H9 (cell line): ENCODE data around the gene DDX27. TPM values are rescaled to one million over a fixed set of nuclear protein-coding genes. Genes with fewer than 3 reads are reported as not detected.
A peak's percentile ranks its signal among the peaks of the same experiment; 100 is the strongest.

ENCODE experiments used
- DNase-seq: peaks from one replicate; pipeline ENCODE4 v3.0.0-alpha.2; 2017
- H2AFZ ChIP-seq: one replicate; pipeline ENCODE4 v1.6.1; 2013; ENCODE audit warnings: mild to moderate bottlenecking, low read length, control low read depth, moderate library complexity
- H2AK5ac ChIP-seq: 2 replicates; pipeline ENCODE4 v1.6.1; 2013; ENCODE audit warnings: low read length, control low read depth, mixed read lengths; ENCODE audit not compliant: insufficient read length
- H2BK120ac ChIP-seq: one replicate; pipeline ENCODE4 v1.6.1; 2013; ENCODE audit warnings: low read depth, mild to moderate bottlenecking, low read length, control low read depth, inconsistent platforms; ENCODE audit not compliant: poor library complexity, severe bottlenecking
- H2BK12ac ChIP-seq: 2 replicates; pipeline ENCODE4 v1.6.1; 2013; ENCODE audit warnings: low read length, control low read depth, mixed read lengths, low read depth; ENCODE audit not compliant: insufficient read length
- H2BK15ac ChIP-seq: 2 replicates; pipeline ENCODE4 v1.6.1; 2013; ENCODE audit warnings: low read depth, low read length, control low read depth
- H2BK20ac ChIP-seq: one replicate; pipeline ENCODE4 v1.6.1; 2013; ENCODE audit warnings: low read depth, mild to moderate bottlenecking, low read length, control low read depth, inconsistent platforms; ENCODE audit not compliant: poor library complexity, severe bottlenecking
- H2BK5ac ChIP-seq: 2 replicates; pipeline ENCODE4 v1.6.1; 2013; ENCODE audit warnings: low read length, control low read depth, mixed read lengths; ENCODE audit not compliant: insufficient read length
- H3K14ac ChIP-seq: 2 replicates; pipeline ENCODE4 v1.6.1; 2013; ENCODE audit warnings: low read length, control low read depth; ENCODE audit not compliant: insufficient read depth
- H3K18ac ChIP-seq: 2 replicates; pipeline ENCODE4 v1.6.1; 2013; ENCODE audit warnings: low read depth, mild to moderate bottlenecking, mixed read lengths, low read length, control low read depth; ENCODE audit not compliant: insufficient read length
- H3K23ac ChIP-seq: 2 replicates; pipeline ENCODE4 v1.6.1; 2013; ENCODE audit warnings: low read length, control low read depth, mixed read lengths, low read depth; ENCODE audit not compliant: insufficient read length
- H3K23me2 ChIP-seq: 2 replicates; pipeline ENCODE4 v1.6.1; 2013; ENCODE audit warnings: low read depth, mild to moderate bottlenecking, mixed read lengths, low read length, control low read depth; ENCODE audit not compliant: insufficient read length, poor library complexity, severe bottlenecking
- H3K27ac ChIP-seq: 2 replicates; pipeline ENCODE4 v1.5.1; 2013; ENCODE audit warnings: low read length, control low read depth, mixed read lengths, low read depth; ENCODE audit not compliant: insufficient read length
- H3K27me3 ChIP-seq: 2 replicates; pipeline ENCODE4 v1.6.1; 2013; ENCODE audit warnings: low read length, control low read depth, inconsistent platforms; ENCODE audit not compliant: insufficient read depth
- H3K4ac ChIP-seq: 2 replicates; pipeline ENCODE4 v1.6.1; 2013; ENCODE audit warnings: low read depth, mild to moderate bottlenecking, control low read depth, inconsistent platforms, low read length, moderate library complexity
- H3K4me1 ChIP-seq: 2 replicates; pipeline ENCODE4 v1.6.1; 2013; ENCODE audit warnings: low read length, control low read depth, inconsistent platforms; ENCODE audit not compliant: insufficient read depth
- H3K4me2 ChIP-seq: 2 replicates; pipeline ENCODE4 v1.6.1; 2013; ENCODE audit warnings: low read length, control low read depth, mixed read lengths; ENCODE audit not compliant: insufficient read length, insufficient read depth
- H3K56ac ChIP-seq: 2 replicates; pipeline ENCODE4 v1.6.1; 2013; ENCODE audit warnings: low read depth, mild to moderate bottlenecking, mixed read lengths, low read length, control low read depth; ENCODE audit not compliant: insufficient read length
- H3K79me1 ChIP-seq: 2 replicates; pipeline ENCODE4 v1.6.1; 2013; ENCODE audit warnings: low read depth, mild to moderate bottlenecking, moderate library complexity, low read length, control low read depth, inconsistent platforms; ENCODE audit not compliant: insufficient read depth, poor library complexity, severe bottlenecking
- H3K79me2 ChIP-seq: 2 replicates; pipeline ENCODE4 v1.6.1; 2013; ENCODE audit warnings: low read length, control low read depth, inconsistent platforms; ENCODE audit not compliant: insufficient read depth
- H3K9ac ChIP-seq: 2 replicates; pipeline ENCODE4 v1.6.1; 2013; ENCODE audit warnings: low read length, control low read depth, mixed read lengths; ENCODE audit not compliant: insufficient read length; ENCODE audit errors: extremely low read depth
- H3K9me3 ChIP-seq: one replicate; pipeline ENCODE4 v1.6.1; 2013; ENCODE audit warnings: low read depth, low read length, inconsistent platforms; ENCODE audit not compliant: control insufficient read depth
- H3T11ph ChIP-seq: one replicate; pipeline ENCODE4 v1.6.1; 2013; ENCODE audit warnings: mild to moderate bottlenecking, low read length, control low read depth, inconsistent platforms
- H4K20me1 ChIP-seq: one replicate; pipeline ENCODE4 v1.6.1; 2013; ENCODE audit not compliant: control insufficient read depth, insufficient read length, insufficient read depth
- H4K5ac ChIP-seq: 2 replicates; pipeline ENCODE4 v1.6.1; 2013; ENCODE audit warnings: low read depth, mild to moderate bottlenecking, mixed read lengths, low read length, control low read depth; ENCODE audit not compliant: insufficient read length
- H4K8ac ChIP-seq: replicated peaks from 2 replicates; pipeline ENCODE4 v1.6.1; 2013; ENCODE audit warnings: low read length, control low read depth, mixed read lengths, low read depth; ENCODE audit not compliant: insufficient read length
- H4K91ac ChIP-seq: 2 replicates; pipeline ENCODE4 v1.6.1; 2013; ENCODE audit warnings: low read depth, mild to moderate bottlenecking, moderate library complexity, mixed read lengths, low read length, control low read depth; ENCODE audit not compliant: insufficient read length
- H3K27ac Mint-ChIP-seq, 3 experiments: 2 replicates in 2 of 3; 3 replicates in 1 of 3; pipeline ENCODE4 v1.8.0; 2020 to 2021; ENCODE audit warnings: mixed read lengths in 3 of 3, mild to moderate bottlenecking in 1 of 3, moderate library complexity in 1 of 3
- H3K27me3 Mint-ChIP-seq: 2 replicates; pipeline ENCODE4 v1.8.0; 2021; ENCODE audit warnings: low read depth, mild to moderate bottlenecking, moderate library complexity, mixed read lengths
- H3K36me3 Mint-ChIP-seq, 3 experiments: 2 replicates in 2 of 3; 3 replicates in 1 of 3; pipeline ENCODE4 v1.8.0; 2020 to 2021; ENCODE audit warnings: low read depth in 3 of 3, mixed read lengths in 3 of 3; ENCODE audit not compliant: insufficient read depth in 1 of 3
- H3K4me1 Mint-ChIP-seq, 2 experiments: 2 replicates each; pipeline ENCODE4 v1.8.0; 2020; ENCODE audit warnings: mixed read lengths in 2 of 2
- H3K4me3 Mint-ChIP-seq, 2 experiments: 2 replicates in 1 of 2; 3 replicates in 1 of 2; pipeline ENCODE4 v1.8.0; 2020 to 2021; ENCODE audit warnings: mild to moderate bottlenecking in 2 of 2, mixed read lengths in 2 of 2, moderate library complexity in 1 of 2
- H3K9me3 Mint-ChIP-seq, 2 experiments: 2 replicates in 1 of 2; 3 replicates in 1 of 2; pipeline ENCODE4 v1.8.0; 2020; ENCODE audit warnings: mild to moderate bottlenecking in 2 of 2, mixed read lengths in 2 of 2, moderate library complexity in 1 of 2
- WGBS: extraction: QIAGEN DNeasy Blood & Tissue Kit; methylation state at CpG from one replicate; pipeline ENCODE4 v1.1.7; 2013; ENCODE audit warnings: missing lambda C conversion rate, low lambda C conversion rate, mixed read lengths; ENCODE audit not compliant: insufficient read length; ENCODE audit errors: extremely low coverage; 5-methylcytosine and 5-hydroxymethylcytosine counted together
- total RNA-seq: library from RNA; stranded (reverse); gene quantifications from 2 replicates; pipeline ENCODE4 v1.2.1, GENCODE V29; 2021
- TF ChIP-seq, protein P1 (sequence below): fragments of 200-600 bp; sonication (generic); conservative IDR thresholded peaks from 3 replicates; pipeline ENCODE4 v1.8.0; 2021; ENCODE audit warnings: antibody characterized with exemption, mild to moderate bottlenecking

The DDX27 gene
- total RNA-seq, 1 experiment from 2014 or later, result 46.9 TPM

DNA sequence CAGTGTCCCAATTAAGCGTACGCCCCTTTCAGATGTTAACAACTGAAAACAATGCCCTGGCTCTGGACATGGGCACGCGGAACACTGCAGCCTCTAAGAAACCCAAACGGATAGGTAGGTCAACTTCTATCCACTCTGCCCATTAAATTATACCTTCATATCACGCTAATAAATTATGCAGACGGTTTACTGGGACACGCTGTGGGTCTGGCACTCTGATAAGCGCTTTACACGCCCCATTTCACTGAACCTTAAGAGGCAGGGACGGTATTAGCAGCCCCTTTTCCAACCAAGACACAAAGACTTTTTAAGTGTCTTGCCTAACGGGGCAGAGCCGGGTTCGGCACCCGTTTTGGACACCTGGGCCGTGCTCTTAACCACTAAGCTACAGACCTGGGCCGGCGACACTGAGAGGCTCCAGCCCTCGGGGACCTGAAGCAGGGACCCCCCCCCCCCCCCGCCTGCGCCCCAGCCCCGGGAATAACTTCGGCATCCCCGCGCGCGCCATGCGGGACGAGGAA lies 31.8 kb upstream of the DDX27 start:
- Histone ChIP-seq H3K56ac (no peak overlapping the region), H3T11ph (no peak overlapping the region), H3K9me3 (no peaks in the 10 kb centered on the region), H3K23me2 (peaks cover 9% of the 10 kb centered on the region), H2BK5ac (no peak overlapping the region), H3K79me1 (peaks cover 5% of the 10 kb centered on the region), H2AFZ (no peak overlapping the region), H4K5ac (no peak overlapping the region), H2BK120ac (no peak overlapping the region), H2BK20ac (no peak overlapping the region), H2BK12ac (no peak overlapping the region), H3K23ac (no peak overlapping the region), H3K27me3 (no peaks in the 10 kb centered on the region), H3K4me2 (peak overlapping the region; percentile 94), H4K20me1 (no peaks in the 10 kb centered on the region), H3K4ac (no peak overlapping the region), H4K91ac (no peak overlapping the region), H4K8ac (no peak overlapping the region), H3K14ac (no peak overlapping the region), H3K79me2 (peaks cover 34% of the 10 kb centered on the region), H3K18ac (no peak overlapping the region), H2AK5ac (no peak overlapping the region), H3K9ac (peak overlapping the region; percentile 60), H3K27ac (no peak overlapping the region), H3K4me1 (no peaks in the 10 kb centered on the region), H2BK15ac (no peak overlapping the region)
- TF ChIP-seq, protein P1, sequence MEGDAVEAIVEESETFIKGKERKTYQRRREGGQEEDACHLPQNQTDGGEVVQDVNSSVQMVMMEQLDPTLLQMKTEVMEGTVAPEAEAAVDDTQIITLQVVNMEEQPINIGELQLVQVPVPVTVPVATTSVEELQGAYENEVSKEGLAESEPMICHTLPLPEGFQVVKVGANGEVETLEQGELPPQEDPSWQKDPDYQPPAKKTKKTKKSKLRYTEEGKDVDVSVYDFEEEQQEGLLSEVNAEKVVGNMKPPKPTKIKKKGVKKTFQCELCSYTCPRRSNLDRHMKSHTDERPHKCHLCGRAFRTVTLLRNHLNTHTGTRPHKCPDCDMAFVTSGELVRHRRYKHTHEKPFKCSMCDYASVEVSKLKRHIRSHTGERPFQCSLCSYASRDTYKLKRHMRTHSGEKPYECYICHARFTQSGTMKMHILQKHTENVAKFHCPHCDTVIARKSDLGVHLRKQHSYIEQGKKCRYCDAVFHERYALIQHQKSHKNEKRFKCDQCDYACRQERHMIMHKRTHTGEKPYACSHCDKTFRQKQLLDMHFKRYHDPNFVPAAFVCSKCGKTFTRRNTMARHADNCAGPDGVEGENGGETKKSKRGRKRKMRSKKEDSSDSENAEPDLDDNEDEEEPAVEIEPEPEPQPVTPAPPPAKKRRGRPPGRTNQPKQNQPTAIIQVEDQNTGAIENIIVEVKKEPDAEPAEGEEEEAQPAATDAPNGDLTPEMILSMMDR, result no peak
- Mint-ChIP-seq H3K4me3 (peak overlapping the region; percentile 89 to 97), H3K9me3 (no peaks in the 10 kb centered on the region), H3K4me1 (peaks cover 24 to 25% of the 10 kb centered on the region in 2 experiments), H3K36me3 (peaks cover 0 to 4% (median 0%) of the 10 kb centered on the region in 3 experiments; a peak in 3 of 7 replicates), H3K27ac (peak overlapping the region in 2 of 3 experiments; percentile 86 to 93; a peak in 3 of 7 replicates), H3K27me3 (no peaks in the 10 kb centered on the region; the same call in 1 of the 2 replicates)
- WGBS, result no CpG with 5 or more reads among the region's 29 CpGs
- no peak for DNase-seq
